ENCODE measurements around the gene CPEB3. TPM values are rescaled to one million over a fixed set of nuclear protein-coding genes. Genes with fewer than 3 reads are reported as not detected.
A peak's percentile ranks its signal among the peaks of the same experiment; 100 is the strongest.
"Not testable (repeated sequence)": the region's sequence is repeated elsewhere in the genome, so short reads cannot be mapped to it uniquely, and the experiment has no call there.

CPEB3 gene
- total RNA-seq: 0.90 and 1.6 TPM in 2 replicates

- DNase-seq (ENCODE audit: low read depth in 2 of 2): peak; percentile 89 to 98
Observed at GRCh38 chr10:92290837-92291615, at the start of gene CPEB3, which contains the start of gene MARCHF5. CPEB3 (minus strand) TSS chr10:92291078; CDS start chr10:92240350, 50,728 bp downstream. MARCHF5 (plus strand) TSS chr10:92291167; CDS start chr10:92291495, 328 bp downstream.

GRCh38 chr10:92329927-92330326 lies 39.0 kb upstream of the CPEB3 start:
- not testable (repeated sequence) for DNase-seq (ENCODE audit: low read depth in 2 of 2)

GRCh38 chr10:92328993-92329392 lies 38.1 kb upstream of the CPEB3 start:
- DNase-seq (ENCODE audit: low read depth in 2 of 2): peak in 1 of 2 donors; percentile 27

GRCh38 chr10:92327445-92328433 lies 36.9 kb upstream of the CPEB3 start:
- no peak for DNase-seq (ENCODE audit: low read depth in 2 of 2)

GRCh38 chr10:92323079-92323478 lies 32.2 kb upstream of the CPEB3 start:
- DNase-seq (ENCODE audit: low read depth in 2 of 2): no peak

- DNase-seq (ENCODE audit: low read depth in 2 of 2): no peak
Observed at GRCh38 chr10:92316610-92317009, 25.7 kb upstream of the CPEB3 start.

GRCh38 chr10:92313750-92314149 lies 22.9 kb upstream of the CPEB3 start:
- no peak for DNase-seq (ENCODE audit: low read depth in 2 of 2)

- no peak for DNase-seq (ENCODE audit: low read depth in 2 of 2)
Observed at GRCh38 chr10:92309272-92309671, 18.4 kb upstream of the CPEB3 start.

GRCh38 chr10:92305133-92306072 lies 14.5 kb upstream of the CPEB3 start:
- DNase-seq (ENCODE audit: low read depth in 2 of 2): no peak

GRCh38 chr10:92304061-92304460 lies 13.2 kb upstream of the CPEB3 start:
- DNase-seq (ENCODE audit: low read depth in 2 of 2): no peak

- no peak for DNase-seq (ENCODE audit: low read depth in 2 of 2)
Observed at GRCh38 chr10:92303096-92303495, 12.2 kb upstream of the CPEB3 start.

GRCh38 chr10:92298487-92298886 lies 7.6 kb upstream of the CPEB3 start:
- no peak for DNase-seq (ENCODE audit: low read depth in 2 of 2)

- peak; percentile 36 to 80 for DNase-seq (ENCODE audit: low read depth in 2 of 2)
Observed at GRCh38 chr10:92291921-92292845, 1.3 kb upstream of the CPEB3 start.

- no peak for DNase-seq (ENCODE audit: low read depth in 2 of 2)
Observed at GRCh38 chr10:92291616-92291865, 663 bp upstream of the CPEB3 start.

- DNase-seq (ENCODE audit: low read depth in 2 of 2): peak; percentile 30 to 67
Observed at GRCh38 chr10:92290076-92290836, 622 bp downstream of the CPEB3 start.

- no peak for DNase-seq (ENCODE audit: low read depth in 2 of 2)
Observed at GRCh38 chr10:92284112-92284704, 6.7 kb downstream of the CPEB3 start.

GRCh38 chr10:92278996-92279696 lies 11.7 kb downstream of the CPEB3 start:
- DNase-seq (ENCODE audit: low read depth in 2 of 2): no peak

GRCh38 chr10:92274071-92274470 lies 16.8 kb downstream of the CPEB3 start:
- no peak for DNase-seq (ENCODE audit: low read depth in 2 of 2)

Data from dermis microvascular lymphatic vessel endothelial cell (primary cell).